SK-N-SH treated with all-trans-retinoic acid at 6 μM for 48 hours (cell line): ENCODE data around the gene TRPM1.

ENCODE experiments used
- ATAC-seq: fragments of 200-7000 bp; cut with Tn5 transposase; 3 replicates; pipeline ENCODE4 v1.9.1; 2020; ENCODE audit warnings: mild to moderate bottlenecking, moderate library complexity
- ARNTL ChIP-seq: fragments of 450-650 bp; formaldehyde crosslinking; IDR thresholded peaks from 2 replicates; pipeline ENCODE4 v1.5.0; 2020; ENCODE audit warnings: low read depth, mild to moderate bottlenecking, moderate library complexity, borderline replicate concordance
- BACH2 ChIP-seq: fragments of 250-450 bp; sonication (Bioruptor Pico); IDR thresholded peaks from 2 replicates; pipeline ENCODE4 v1.9.0; 2021; ENCODE audit warnings: mild to moderate bottlenecking, borderline replicate concordance
- CSDC2 ChIP-seq: fragments of 250-450 bp; sonication (Bioruptor Pico); IDR thresholded peaks from 2 replicates; pipeline ENCODE4 v1.5.0; 2020; ENCODE audit warnings: mild to moderate bottlenecking, moderate library complexity
- ESRRG ChIP-seq: fragments of 250-450 bp; sonication (Bioruptor Pico); IDR thresholded peaks from 2 replicates; pipeline ENCODE4 v1.6.1; 2021; ENCODE audit warnings: mild to moderate bottlenecking
- GLIS3 ChIP-seq: fragments of 250-450 bp; sonication (Bioruptor Pico); IDR thresholded peaks from 2 replicates; pipeline ENCODE4 v1.5.0; 2020; ENCODE audit warnings: mild to moderate bottlenecking, moderate library complexity
- ISL1 ChIP-seq: fragments of 250-450 bp; sonication (Bioruptor Pico); IDR thresholded peaks from 2 replicates; pipeline ENCODE4 v2.1.2; 2022; ENCODE audit warnings: mild to moderate bottlenecking, moderate library complexity
- OSR1 ChIP-seq: fragments of 250-450 bp; sonication (Bioruptor Pico); IDR thresholded peaks from 2 replicates; pipeline ENCODE4 v1.8.0; 2022; ENCODE audit warnings: moderate library complexity, mild to moderate bottlenecking, inconsistent platforms
- PPARA ChIP-seq: fragments of 250-450 bp; sonication (Bioruptor Pico); IDR thresholded peaks from 2 replicates; pipeline ENCODE4 v1.5.0; 2020; ENCODE audit warnings: mild to moderate bottlenecking, borderline replicate concordance
- RARB ChIP-seq: fragments of 250-450 bp; sonication (Bioruptor Pico); IDR thresholded peaks from 2 replicates; pipeline ENCODE4 v1.8.0; 2021; ENCODE audit warnings: mild to moderate bottlenecking, moderate library complexity
- SNAI2 ChIP-seq: fragments of 250-450 bp; sonication (Bioruptor Pico); IDR thresholded peaks from 2 replicates; pipeline ENCODE4 v1.5.0; 2020; ENCODE audit warnings: mild to moderate bottlenecking, moderate library complexity
- TCF4 ChIP-seq: fragments of 250-450 bp; sonication (Bioruptor Pico); IDR thresholded peaks from 2 replicates; pipeline ENCODE4 v1.8.0; 2021; ENCODE audit warnings: mild to moderate bottlenecking, moderate library complexity, borderline replicate concordance
- TOX ChIP-seq: fragments of 250-450 bp; sonication (Bioruptor Pico); IDR thresholded peaks from 2 replicates; pipeline ENCODE4 v1.8.0; 2021; ENCODE audit warnings: mild to moderate bottlenecking, moderate library complexity, borderline replicate concordance
- ZC3H10 ChIP-seq: fragments of 250-450 bp; sonication (Bioruptor Pico); IDR thresholded peaks from 2 replicates; pipeline ENCODE4 v1.5.1; 2021; ENCODE audit warnings: mild to moderate bottlenecking, moderate library complexity
- ZFP3 ChIP-seq: fragments of 250-450 bp; sonication (Bioruptor Pico); IDR thresholded peaks from 2 replicates; pipeline ENCODE4 v1.5.0; 2020; ENCODE audit warnings: mild to moderate bottlenecking, moderate library complexity
- ZFP30 ChIP-seq: fragments of 450-650 bp; formaldehyde crosslinking; IDR thresholded peaks from 2 replicates; pipeline ENCODE4 v1.5.0; 2022; ENCODE audit warnings: mild to moderate bottlenecking, moderate library complexity
- ZNF565 ChIP-seq: fragments of 450-650 bp; formaldehyde crosslinking; conservative IDR thresholded peaks from 2 replicates; pipeline ENCODE4 v1.5.0; 2020; ENCODE audit warnings: low read depth, mild to moderate bottlenecking, moderate library complexity
- ZNF70 ChIP-seq: fragments of 450-650 bp; formaldehyde crosslinking; IDR thresholded peaks from 2 replicates; pipeline ENCODE4 v1.5.0; 2020; ENCODE audit warnings: mild to moderate bottlenecking, moderate library complexity
- TF ChIP-seq, protein P1 (sequence below): fragments of 250-450 bp; sonication (Bioruptor Pico); IDR thresholded peaks from 2 replicates; pipeline ENCODE4 v1.8.0; 2020; ENCODE audit warnings: mild to moderate bottlenecking, moderate library complexity, borderline replicate concordance
- TF ChIP-seq, protein P2 (sequence below): fragments of 250-450 bp; sonication (Bioruptor Pico); IDR thresholded peaks from 2 replicates; pipeline ENCODE4 v1.5.0; 2020; ENCODE audit warnings: mild to moderate bottlenecking, moderate library complexity
- TF ChIP-seq, protein P3 (sequence below): fragments of 250-450 bp; sonication (Bioruptor Pico); IDR thresholded peaks from 2 replicates; pipeline ENCODE4 v1.8.0; 2021; ENCODE audit warnings: low read depth, mild to moderate bottlenecking, moderate library complexity, borderline replicate concordance
- TF ChIP-seq, protein P4 (sequence below): fragments of 250-450 bp; sonication (Bioruptor Pico); IDR thresholded peaks from 2 replicates; pipeline ENCODE4 v1.5.1; 2021; ENCODE audit warnings: mild to moderate bottlenecking, moderate library complexity
- TF ChIP-seq, protein P5 (sequence below): fragments of 250-450 bp; sonication (Bioruptor Pico); IDR thresholded peaks from 2 replicates; pipeline ENCODE4 v1.5.1; 2020; ENCODE audit warnings: low read depth, mild to moderate bottlenecking, moderate library complexity

TRPM1 gene

DNA sequence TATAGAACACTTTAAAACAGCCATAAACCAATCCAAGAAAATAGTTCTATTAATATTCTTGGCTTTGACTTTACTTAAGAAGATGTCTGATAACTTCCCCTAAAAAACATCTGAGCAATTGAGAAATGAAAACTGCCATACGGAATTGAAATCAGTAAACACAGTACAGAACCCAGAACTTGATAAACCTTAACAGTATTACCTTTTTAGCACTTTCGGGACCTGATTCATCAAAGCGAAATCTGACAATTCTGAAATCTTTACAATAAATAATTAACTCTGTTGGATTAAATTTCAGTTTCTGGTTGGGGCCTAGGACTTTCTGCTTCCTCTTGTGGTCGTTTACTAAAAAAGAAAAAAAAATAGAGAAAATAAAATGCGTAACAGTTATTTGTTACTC lies 127.4 kb downstream of the TRPM1 start:
- TF ChIP-seq RARB (CRISPR knock-in tag) (no peak), ZC3H10 (CRISPR knock-in tag) (no peak), ZNF565 (CRISPR knock-in tag) (no peak), ZFP30 (no peak), ZNF70 (CRISPR knock-in tag) (no peak), PPARA (CRISPR knock-in tag) (no peak), ISL1 (CRISPR knock-in tag) (no peak), ZFP3 (CRISPR knock-in tag) (no peak), CSDC2 (no peak), ARNTL (no peak), ESRRG (CRISPR knock-in tag) (no peak), BACH2 (CRISPR knock-in tag) (no peak), SNAI2 (no peak)
- TF ChIP-seq, protein P1, sequence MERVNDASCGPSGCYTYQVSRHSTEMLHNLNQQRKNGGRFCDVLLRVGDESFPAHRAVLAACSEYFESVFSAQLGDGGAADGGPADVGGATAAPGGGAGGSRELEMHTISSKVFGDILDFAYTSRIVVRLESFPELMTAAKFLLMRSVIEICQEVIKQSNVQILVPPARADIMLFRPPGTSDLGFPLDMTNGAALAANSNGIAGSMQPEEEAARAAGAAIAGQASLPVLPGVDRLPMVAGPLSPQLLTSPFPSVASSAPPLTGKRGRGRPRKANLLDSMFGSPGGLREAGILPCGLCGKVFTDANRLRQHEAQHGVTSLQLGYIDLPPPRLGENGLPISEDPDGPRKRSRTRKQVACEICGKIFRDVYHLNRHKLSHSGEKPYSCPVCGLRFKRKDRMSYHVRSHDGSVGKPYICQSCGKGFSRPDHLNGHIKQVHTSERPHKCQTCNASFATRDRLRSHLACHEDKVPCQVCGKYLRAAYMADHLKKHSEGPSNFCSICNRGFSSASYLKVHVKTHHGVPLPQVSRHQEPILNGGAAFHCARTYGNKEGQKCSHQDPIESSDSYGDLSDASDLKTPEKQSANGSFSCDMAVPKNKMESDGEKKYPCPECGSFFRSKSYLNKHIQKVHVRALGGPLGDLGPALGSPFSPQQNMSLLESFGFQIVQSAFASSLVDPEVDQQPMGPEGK (CRISPR knock-in tag): no peak
- TF ChIP-seq, protein P2, sequence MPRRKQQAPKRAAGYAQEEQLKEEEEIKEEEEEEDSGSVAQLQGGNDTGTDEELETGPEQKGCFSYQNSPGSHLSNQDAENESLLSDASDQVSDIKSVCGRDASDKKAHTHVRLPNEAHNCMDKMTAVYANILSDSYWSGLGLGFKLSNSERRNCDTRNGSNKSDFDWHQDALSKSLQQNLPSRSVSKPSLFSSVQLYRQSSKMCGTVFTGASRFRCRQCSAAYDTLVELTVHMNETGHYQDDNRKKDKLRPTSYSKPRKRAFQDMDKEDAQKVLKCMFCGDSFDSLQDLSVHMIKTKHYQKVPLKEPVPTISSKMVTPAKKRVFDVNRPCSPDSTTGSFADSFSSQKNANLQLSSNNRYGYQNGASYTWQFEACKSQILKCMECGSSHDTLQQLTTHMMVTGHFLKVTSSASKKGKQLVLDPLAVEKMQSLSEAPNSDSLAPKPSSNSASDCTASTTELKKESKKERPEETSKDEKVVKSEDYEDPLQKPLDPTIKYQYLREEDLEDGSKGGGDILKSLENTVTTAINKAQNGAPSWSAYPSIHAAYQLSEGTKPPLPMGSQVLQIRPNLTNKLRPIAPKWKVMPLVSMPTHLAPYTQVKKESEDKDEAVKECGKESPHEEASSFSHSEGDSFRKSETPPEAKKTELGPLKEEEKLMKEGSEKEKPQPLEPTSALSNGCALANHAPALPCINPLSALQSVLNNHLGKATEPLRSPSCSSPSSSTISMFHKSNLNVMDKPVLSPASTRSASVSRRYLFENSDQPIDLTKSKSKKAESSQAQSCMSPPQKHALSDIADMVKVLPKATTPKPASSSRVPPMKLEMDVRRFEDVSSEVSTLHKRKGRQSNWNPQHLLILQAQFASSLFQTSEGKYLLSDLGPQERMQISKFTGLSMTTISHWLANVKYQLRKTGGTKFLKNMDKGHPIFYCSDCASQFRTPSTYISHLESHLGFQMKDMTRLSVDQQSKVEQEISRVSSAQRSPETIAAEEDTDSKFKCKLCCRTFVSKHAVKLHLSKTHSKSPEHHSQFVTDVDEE (CRISPR knock-in tag): no peak
- TF ChIP-seq, protein P3, sequence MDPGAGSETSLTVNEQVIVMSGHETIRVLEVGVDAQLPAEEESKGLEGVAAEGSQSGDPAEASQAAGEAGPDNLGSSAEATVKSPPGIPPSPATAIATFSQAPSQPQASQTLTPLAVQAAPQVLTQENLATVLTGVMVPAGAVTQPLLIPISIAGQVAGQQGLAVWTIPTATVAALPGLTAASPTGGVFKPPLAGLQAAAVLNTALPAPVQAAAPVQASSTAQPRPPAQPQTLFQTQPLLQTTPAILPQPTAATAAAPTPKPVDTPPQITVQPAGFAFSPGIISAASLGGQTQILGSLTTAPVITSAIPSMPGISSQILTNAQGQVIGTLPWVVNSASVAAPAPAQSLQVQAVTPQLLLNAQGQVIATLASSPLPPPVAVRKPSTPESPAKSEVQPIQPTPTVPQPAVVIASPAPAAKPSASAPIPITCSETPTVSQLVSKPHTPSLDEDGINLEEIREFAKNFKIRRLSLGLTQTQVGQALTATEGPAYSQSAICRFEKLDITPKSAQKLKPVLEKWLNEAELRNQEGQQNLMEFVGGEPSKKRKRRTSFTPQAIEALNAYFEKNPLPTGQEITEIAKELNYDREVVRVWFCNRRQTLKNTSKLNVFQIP (CRISPR knock-in tag): no peak
- TF ChIP-seq, protein P4, sequence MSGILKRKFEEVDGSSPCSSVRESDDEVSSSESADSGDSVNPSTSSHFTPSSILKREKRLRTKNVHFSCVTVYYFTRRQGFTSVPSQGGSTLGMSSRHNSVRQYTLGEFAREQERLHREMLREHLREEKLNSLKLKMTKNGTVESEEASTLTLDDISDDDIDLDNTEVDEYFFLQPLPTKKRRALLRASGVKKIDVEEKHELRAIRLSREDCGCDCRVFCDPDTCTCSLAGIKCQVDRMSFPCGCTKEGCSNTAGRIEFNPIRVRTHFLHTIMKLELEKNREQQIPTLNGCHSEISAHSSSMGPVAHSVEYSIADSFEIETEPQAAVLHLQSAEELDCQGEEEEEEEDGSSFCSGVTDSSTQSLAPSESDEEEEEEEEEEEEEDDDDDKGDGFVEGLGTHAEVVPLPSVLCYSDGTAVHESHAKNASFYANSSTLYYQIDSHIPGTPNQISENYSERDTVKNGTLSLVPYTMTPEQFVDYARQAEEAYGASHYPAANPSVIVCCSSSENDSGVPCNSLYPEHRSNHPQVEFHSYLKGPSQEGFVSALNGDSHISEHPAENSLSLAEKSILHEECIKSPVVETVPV: no peak
- TF ChIP-seq, protein P5, sequence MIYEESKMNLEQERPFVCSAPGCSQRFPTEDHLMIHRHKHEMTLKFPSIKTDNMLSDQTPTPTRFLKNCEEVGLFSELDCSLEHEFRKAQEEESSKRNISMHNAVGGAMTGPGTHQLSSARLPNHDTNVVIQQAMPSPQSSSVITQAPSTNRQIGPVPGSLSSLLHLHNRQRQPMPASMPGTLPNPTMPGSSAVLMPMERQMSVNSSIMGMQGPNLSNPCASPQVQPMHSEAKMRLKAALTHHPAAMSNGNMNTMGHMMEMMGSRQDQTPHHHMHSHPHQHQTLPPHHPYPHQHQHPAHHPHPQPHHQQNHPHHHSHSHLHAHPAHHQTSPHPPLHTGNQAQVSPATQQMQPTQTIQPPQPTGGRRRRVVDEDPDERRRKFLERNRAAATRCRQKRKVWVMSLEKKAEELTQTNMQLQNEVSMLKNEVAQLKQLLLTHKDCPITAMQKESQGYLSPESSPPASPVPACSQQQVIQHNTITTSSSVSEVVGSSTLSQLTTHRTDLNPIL (CRISPR knock-in tag): no peak
- no peak for ATAC-seq

DNA sequence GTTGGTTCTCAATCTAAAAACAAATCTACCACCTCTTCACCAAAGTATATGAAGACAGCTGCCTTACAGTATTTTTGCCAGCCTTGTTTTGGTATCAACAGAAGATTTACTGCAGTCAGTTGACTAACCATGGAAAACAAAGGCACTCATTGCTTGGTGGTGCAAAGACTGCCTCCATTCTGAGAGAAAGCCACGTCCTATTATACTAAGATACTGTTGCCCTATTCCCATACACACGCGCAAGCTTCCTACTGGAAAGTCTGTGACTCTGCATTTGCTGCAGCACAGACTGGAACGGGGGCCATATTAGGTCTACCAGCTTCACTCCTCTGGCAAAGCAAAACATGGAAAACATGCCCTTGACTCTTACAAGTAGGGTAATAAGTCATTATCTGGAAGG lies 128.1 kb downstream of the TRPM1 start:
- TF ChIP-seq, protein P2 (CRISPR knock-in tag): no peak
- TF ChIP-seq, protein P3 (CRISPR knock-in tag): no peak
- no peak for TF ChIP-seq RARB (CRISPR knock-in tag)
- TF ChIP-seq OSR1: no peak
- TF ChIP-seq TCF4: no peak
- TF ChIP-seq ISL1 (CRISPR knock-in tag): no peak
- no peak for TF ChIP-seq BACH2 (CRISPR knock-in tag)
- no peak for TF ChIP-seq ZFP3 (CRISPR knock-in tag)
- TF ChIP-seq CSDC2: no peak
- TF ChIP-seq GLIS3 (CRISPR knock-in tag): no peak
- TF ChIP-seq, protein P4: no peak
- TF ChIP-seq TOX: no peak
- no peak for ATAC-seq
